ENCODE measurements around the gene CGB3. TPM values are rescaled to one million over a fixed set of nuclear protein-coding genes. Genes with fewer than 3 reads are reported as not detected.

Gene CGB3
- total and polyA plus RNA-seq, 2 of the 4 experiments (the other 2 are of a cell fraction): not detected

- no peaks in the 10 kb centered on the region for H3K27me3 ChIP-seq (ENCODE audit: control insufficient read depth, insufficient read depth, low read length)
- dilution Hi-C loops (cut with HindIII; ENCODE audit: low sequenced_read_pairs, unreplicated experiment): no loop called here
- no TSS peak for BruUV-seq (replicated peaks)
Observed at GRCh38 chr19:48988286-48988685, 35.8 kb downstream of the CGB3 start.

More at GRCh38 chr19:48988286-48988685, 35.8 kb downstream of the CGB3 start:
- Histone ChIP-seq H3K23ac (ENCODE audit: low read depth, low read length) (no peak overlapping the region), H3K4ac (ENCODE audit: low read depth, low read length) (no peak overlapping the region), H3K9me1 (ENCODE audit: insufficient read depth, low read length) (peaks cover 13% of the 10 kb centered on the region), H3K4me3 (ENCODE audit: insufficient read depth, low read depth, low read length) (no peak overlapping the region), H2BK120ac (ENCODE audit: low read depth, low read length) (no peak overlapping the region), H3K56ac (ENCODE audit: extremely low read depth, insufficient read depth, low read length) (no peak overlapping the region), H2BK5ac (ENCODE audit: low read depth, low read length, poor library complexity, severe bottlenecking) (no peak overlapping the region), H3K36me3 (ENCODE audit: control insufficient read depth, insufficient read depth, low read length) (peaks cover 47% of the 10 kb centered on the region), H3K9me3 (ENCODE audit: control insufficient read depth, insufficient read depth, low read length) (no peaks in the 10 kb centered on the region), H4K20me1 (ENCODE audit: insufficient read depth, low read length) (peaks cover 24% of the 10 kb centered on the region), H3K9ac (ENCODE audit: low read depth, low read length) (no peak overlapping the region), H2AK5ac (ENCODE audit: low read depth, low read length) (no peak overlapping the region), H2AFZ (replicated peaks; ENCODE audit: low read length, poor library complexity) (no peak overlapping the region), H4K91ac (ENCODE audit: insufficient read depth, low read depth, low read length) (no peak overlapping the region), H2BK20ac (ENCODE audit: low read depth, low read length) (no peak overlapping the region), H3K14ac (replicated peaks; ENCODE audit: low read depth, low read length) (no peak overlapping the region), H3K27ac (ENCODE audit: insufficient read depth, low read length) (no peak overlapping the region), H2AK9ac (replicated peaks; ENCODE audit: low read depth, low read length, poor library complexity) (no peak overlapping the region), H2BK15ac (ENCODE audit: low read depth, low read length) (no peak overlapping the region), H3K4me2 (ENCODE audit: low read depth, low read length) (no peak overlapping the region), H4K8ac (ENCODE audit: low read depth in 2 of 2, low read length in 2 of 2) (no peak overlapping the region), H4K5ac (ENCODE audit: low read depth, low read length) (no peak overlapping the region), H3K18ac (ENCODE audit: low read depth, low read length) (no peak overlapping the region), H3K4me1 (ENCODE audit: control insufficient read depth, insufficient read depth, low read length) (peaks cover 10% of the 10 kb centered on the region), H3K79me1 (ENCODE audit: low read depth in 1 of 2, low read length in 2 of 2) (peaks cover 27 to 75% of the 10 kb centered on the region in 2 experiments)
- POLR2A ChIA-PET (ENCODE audit: unreplicated experiment): no interaction called here
- DNase-seq (no peak), ATAC-seq (ENCODE audit: low read depth) (no peak)
- CTCF ChIA-PET: no interaction called here
- WGBS, 2 experiments (ENCODE audit: extremely low coverage in 2 of 2, insufficient read length in 1 of 2): 100% methylated on average over 1 of the region's 7 CpGs; no CpG with 5 or more reads in 1 of the 2 experiments
- TF ChIP-seq NFE2L2 (IDR thresholded peaks at IDR 0.05; ENCODE audit: low read depth, low read length): no peak
- no peak for TF ChIP-seq POLR2A (IDR thresholded peaks at IDR 0.05; ENCODE audit: low read depth, low read length)
- no peak for TF ChIP-seq RFX5 (IDR thresholded peaks at IDR 0.05; ENCODE audit: low read depth, low read length)
- TF ChIP-seq ELK1 (IDR thresholded peaks at IDR 0.05; ENCODE audit: borderline replicate concordance, low read depth, low read length): no peak
- TF ChIP-seq CTCF (conservative IDR thresholded peaks at IDR 0.05; ENCODE audit: low read depth, low read length): no peak
- TF ChIP-seq RCOR1 (IDR thresholded peaks at IDR 0.05; ENCODE audit: insufficient replicate concordance, low read length): no peak
- TF ChIP-seq FOS (IDR thresholded peaks at IDR 0.05; ENCODE audit: low read depth, low read length): no peak
- TF ChIP-seq MAFK (IDR thresholded peaks at IDR 0.05; ENCODE audit: low read depth, low read length): no peak
- in situ Hi-C loops (cut with MboI; ENCODE audit: low sequenced_read_pairs) (no loop called here), intact Hi-C loops (cut with micrococcal nuclease) (no loop called here)

All from IMR-90 (cell line).